Neural cell (in vitro differentiated cells): ENCODE data around the gene TMPRSS4. TPM values are rescaled to one million over a fixed set of nuclear protein-coding genes. Genes with fewer than 3 reads are reported as not detected.

Experiments used
- H2AFZ ChIP-seq: fragments of 200-600, 300-800 bp; sonication (generic), shearing (Covaris generic); 2 replicates; pipeline ENCODE4 v1.6.0; 2014; ENCODE audit warnings: low read depth, mild to moderate bottlenecking, antibody characterized with exemption, low read length, moderate library complexity
- H3F3A ChIP-seq: fragments of 200-600 bp; shearing (Covaris generic); 2 replicates; pipeline ENCODE4 v1.6.1; 2016; ENCODE audit warnings: mild to moderate bottlenecking, moderate library complexity, mixed read lengths, antibody characterized with exemption, low read length; ENCODE audit not compliant: insufficient read depth, poor library complexity, severe bottlenecking
- H3K27ac ChIP-seq: fragments of 200-600, 300-800 bp; sonication (generic), shearing (Covaris generic); 2 replicates; pipeline ENCODE4 v1.5.1; 2014; ENCODE audit warnings: mild to moderate bottlenecking, low read length, moderate library complexity
- H3K27me3 ChIP-seq: fragments of 300-800, 200-600 bp; sonication (generic), shearing (Covaris generic); 2 replicates; pipeline ENCODE4 v1.6.0; 2014; ENCODE audit warnings: mild to moderate bottlenecking, low read depth, low read length, moderate library complexity; ENCODE audit not compliant: insufficient read depth
- H3K36me3 ChIP-seq: fragments of 300-800, 200-600 bp; sonication (generic), shearing (Covaris generic); 2 replicates; pipeline ENCODE4 v1.5.1; 2014; ENCODE audit warnings: mild to moderate bottlenecking, antibody characterized with exemption, low read length, moderate library complexity; ENCODE audit not compliant: insufficient read depth
- H3K4me2 ChIP-seq: fragments of 300-800, 200-600 bp; sonication (generic), shearing (Covaris generic); 2 replicates; pipeline ENCODE4 v1.6.0; 2014; ENCODE audit warnings: mild to moderate bottlenecking, low read length
- H3K4me3 ChIP-seq: fragments of 300-800, 200-600 bp; sonication (generic), shearing (Covaris generic); 2 replicates; pipeline ENCODE4 v1.5.1; 2014; ENCODE audit warnings: mild to moderate bottlenecking, low read length, moderate library complexity
- H3K79me2 ChIP-seq: fragments of 200-600 bp; shearing (Covaris generic); replicated peaks from 2 replicates; pipeline ENCODE4 v1.6.0; 2014; ENCODE audit warnings: mild to moderate bottlenecking, low read length, moderate library complexity; ENCODE audit not compliant: insufficient read depth
- H3K9ac ChIP-seq: fragments of 300-800, 200-600 bp; sonication (generic), shearing (Covaris generic); 2 replicates; pipeline ENCODE4 v1.6.1; 2016; ENCODE audit warnings: mild to moderate bottlenecking, low read length, mixed read lengths
- H3K9me2 ChIP-seq: fragments of 200-600 bp; shearing (Covaris generic); 2 replicates; pipeline ENCODE4 v1.6.1; 2016; ENCODE audit warnings: mild to moderate bottlenecking, low read length, mixed read lengths; ENCODE audit not compliant: insufficient read depth
- H3K9me3 ChIP-seq: fragments of 200-600, 300-800 bp; sonication (generic), shearing (Covaris generic); 2 replicates; pipeline ENCODE4 v1.6.1; 2016; ENCODE audit warnings: mild to moderate bottlenecking, mixed run types, low read length, moderate library complexity, mixed read lengths
- H4K20me1 ChIP-seq: fragments of 200-600 bp; shearing (Covaris generic); 2 replicates; pipeline ENCODE4 v1.6.1; 2016; ENCODE audit warnings: mild to moderate bottlenecking, mixed run types; ENCODE audit not compliant: insufficient read depth
- CTCF ChIP-seq: fragments of 450-650 bp; IDR thresholded peaks from 2 replicates; pipeline ENCODE4 v1.5.1; 2014; ENCODE audit warnings: antibody characterized with exemption, mild to moderate bottlenecking, moderate library complexity; ENCODE audit not compliant: poor library complexity, severe bottlenecking
- EP300 ChIP-seq: fragments of 450-650 bp; conservative IDR thresholded peaks from 2 replicates; pipeline ENCODE4 v1.6.1; 2014; ENCODE audit warnings: antibody characterized with exemption, mild to moderate bottlenecking, moderate library complexity; ENCODE audit not compliant: poor library complexity, severe bottlenecking
- EZH2 ChIP-seq: fragments of 200-600, 300-800 bp; shearing (Covaris generic), sonication (generic); IDR thresholded peaks from 2 replicates; pipeline ENCODE4 v1.6.1; 2014; ENCODE audit warnings: antibody characterized with exemption, low read length, borderline replicate concordance, mild to moderate bottlenecking; ENCODE audit not compliant: insufficient read depth, poor library complexity, severe bottlenecking
- MXI1 ChIP-seq: fragments of 450-650 bp; conservative IDR thresholded peaks from 2 replicates; pipeline ENCODE4 v1.6.1; 2014; ENCODE audit warnings: antibody characterized with exemption, mild to moderate bottlenecking; ENCODE audit not compliant: poor library complexity, severe bottlenecking
- POLR2AphosphoS5 ChIP-seq: IDR thresholded peaks from 2 replicates; pipeline ENCODE4 v1.6.1; 2012
- RAD21 ChIP-seq: fragments of 450-650 bp; conservative IDR thresholded peaks from 2 replicates; pipeline ENCODE4 v1.6.1; 2014; ENCODE audit warnings: antibody characterized with exemption, mild to moderate bottlenecking, moderate library complexity
- SMC3 ChIP-seq: fragments of 450-650 bp; conservative IDR thresholded peaks from 2 replicates; pipeline ENCODE4 v1.6.1; 2014; ENCODE audit warnings: antibody characterized with exemption, mild to moderate bottlenecking, moderate library complexity; ENCODE audit not compliant: poor library complexity
- TAF1 ChIP-seq: IDR thresholded peaks from 2 replicates; pipeline ENCODE4 v1.6.1; 2012; ENCODE audit warnings: low read depth
- polyA plus RNA-seq: library from polyadenylated mRNA; depleted of rRNA; stranded (reverse); fragments of >200 nt; gene quantifications from 2 replicates; pipeline ENCODE4 v1.2.3, GENCODE V29; 2014
- TF ChIP-seq, protein P1 (sequence below): IDR thresholded peaks from 2 replicates; pipeline ENCODE4 v1.6.1; 2012; ENCODE audit warnings: borderline replicate concordance

TMPRSS4 gene
- polyA plus RNA-seq, 1 donor from 2014 or later: not detected

- H3K9me2 ChIP-seq: no peaks in the 10 kb centered on the region
- no peak overlapping the region for H3K9ac ChIP-seq
- H3K79me2 ChIP-seq: no peaks in the 10 kb centered on the region
- no peaks in the 10 kb centered on the region for H4K20me1 ChIP-seq
- H3K4me2 ChIP-seq: no peak overlapping the region
- H2AFZ ChIP-seq: no peak overlapping the region
- no peak for TF ChIP-seq RAD21
- TF ChIP-seq SMC3: no peak
- TF ChIP-seq EZH2: no peak
- TF ChIP-seq, protein P1, sequence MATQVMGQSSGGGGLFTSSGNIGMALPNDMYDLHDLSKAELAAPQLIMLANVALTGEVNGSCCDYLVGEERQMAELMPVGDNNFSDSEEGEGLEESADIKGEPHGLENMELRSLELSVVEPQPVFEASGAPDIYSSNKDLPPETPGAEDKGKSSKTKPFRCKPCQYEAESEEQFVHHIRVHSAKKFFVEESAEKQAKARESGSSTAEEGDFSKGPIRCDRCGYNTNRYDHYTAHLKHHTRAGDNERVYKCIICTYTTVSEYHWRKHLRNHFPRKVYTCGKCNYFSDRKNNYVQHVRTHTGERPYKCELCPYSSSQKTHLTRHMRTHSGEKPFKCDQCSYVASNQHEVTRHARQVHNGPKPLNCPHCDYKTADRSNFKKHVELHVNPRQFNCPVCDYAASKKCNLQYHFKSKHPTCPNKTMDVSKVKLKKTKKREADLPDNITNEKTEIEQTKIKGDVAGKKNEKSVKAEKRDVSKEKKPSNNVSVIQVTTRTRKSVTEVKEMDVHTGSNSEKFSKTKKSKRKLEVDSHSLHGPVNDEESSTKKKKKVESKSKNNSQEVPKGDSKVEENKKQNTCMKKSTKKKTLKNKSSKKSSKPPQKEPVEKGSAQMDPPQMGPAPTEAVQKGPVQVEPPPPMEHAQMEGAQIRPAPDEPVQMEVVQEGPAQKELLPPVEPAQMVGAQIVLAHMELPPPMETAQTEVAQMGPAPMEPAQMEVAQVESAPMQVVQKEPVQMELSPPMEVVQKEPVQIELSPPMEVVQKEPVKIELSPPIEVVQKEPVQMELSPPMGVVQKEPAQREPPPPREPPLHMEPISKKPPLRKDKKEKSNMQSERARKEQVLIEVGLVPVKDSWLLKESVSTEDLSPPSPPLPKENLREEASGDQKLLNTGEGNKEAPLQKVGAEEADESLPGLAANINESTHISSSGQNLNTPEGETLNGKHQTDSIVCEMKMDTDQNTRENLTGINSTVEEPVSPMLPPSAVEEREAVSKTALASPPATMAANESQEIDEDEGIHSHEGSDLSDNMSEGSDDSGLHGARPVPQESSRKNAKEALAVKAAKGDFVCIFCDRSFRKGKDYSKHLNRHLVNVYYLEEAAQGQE: no peak
- TF ChIP-seq POLR2AphosphoS5: no peak
- no peak for TF ChIP-seq EP300
- no peak for TF ChIP-seq CTCF
- no peak for TF ChIP-seq TAF1
- no peak overlapping the region for H3K27ac ChIP-seq
- H3K36me3 ChIP-seq: no peaks in the 10 kb centered on the region
- H3F3A ChIP-seq: no peaks in the 10 kb centered on the region
- no peaks in the 10 kb centered on the region for H3K9me3 ChIP-seq
- no peaks in the 10 kb centered on the region for H3K27me3 ChIP-seq
- no peak overlapping the region for H3K4me3 ChIP-seq
Measured at GRCh38 chr11:118135051-118135795, 58.3 kb downstream of the TMPRSS4 start.

DNA sequence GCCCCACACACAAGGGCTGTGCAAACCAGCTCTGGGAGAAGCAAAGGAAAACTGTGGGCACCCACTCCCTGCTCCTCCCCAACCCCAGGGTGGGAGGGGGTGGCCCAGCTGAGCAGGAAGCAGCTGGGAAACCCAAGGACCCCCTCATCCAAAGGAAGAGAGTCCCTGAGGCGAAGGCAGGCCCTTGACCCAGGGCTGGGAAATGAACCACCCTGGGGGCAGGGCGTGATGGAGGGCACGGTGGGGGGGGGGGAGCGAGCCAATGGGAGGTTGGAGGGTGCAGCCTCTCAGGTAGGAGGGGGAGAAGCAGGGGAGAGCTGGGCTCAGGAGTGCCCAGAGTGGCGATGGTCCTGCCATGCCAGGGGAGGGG, 58.9 kb downstream of the TMPRSS4 start:
- Histone ChIP-seq H3K9me2 (no peaks in the 10 kb centered on the region), H3K4me2 (no peak overlapping the region), H4K20me1 (no peaks in the 10 kb centered on the region), H3K9me3 (no peaks in the 10 kb centered on the region), H3K4me3 (no peak overlapping the region), H3K9ac (no peak overlapping the region), H3K27me3 (no peaks in the 10 kb centered on the region), H2AFZ (no peak overlapping the region), H3F3A (no peaks in the 10 kb centered on the region), H3K79me2 (no peaks in the 10 kb centered on the region), H3K27ac (no peak overlapping the region), H3K36me3 (no peaks in the 10 kb centered on the region)
- TF ChIP-seq RAD21: no peak
- TF ChIP-seq TAF1: no peak
- no peak for TF ChIP-seq CTCF
- TF ChIP-seq, protein P1: no peak
- TF ChIP-seq MXI1: no peak
- TF ChIP-seq SMC3: no peak
